Panc1 (cell line): ENCODE results near the gene SYT13. TPM values are rescaled to one million over a fixed set of nuclear protein-coding genes. Genes with fewer than 3 reads are reported as not detected.

Experiments
- ATAC-seq: fragments of 200-7000 bp; cut with Tn5 transposase; 2 replicates; pipeline ENCODE4 v1.9.1; 2020; ENCODE audit warnings: mild to moderate bottlenecking, moderate library complexity
- Bru-seq: library from RNA; stranded (reverse); fragments of 400-500 nt; gene quantifications from one replicate; lab custom pipeline; 2021; lab: Mats Ljungman, UMichigan
- BruChase-seq, 2 experiments: library from RNA; stranded (reverse); fragments of 400-500 nt; gene quantifications; one replicate each; lab custom pipeline; 2021; lab: Mats Ljungman, UMichigan
- BruUV-seq: library from RNA; stranded (reverse); fragments of 400-500 nt; replicated peaks from 2 replicates; lab custom pipeline; 2021; lab: Mats Ljungman, UMichigan
- CTCF ChIA-PET: fragments of 300-600 bp; sonication (Branson Sonifier 250); formaldehyde crosslinking; loops from one replicate; lab custom pipeline; 2022; ENCODE audit warnings: antibody characterized with exemption; lab: Charles Lee
- POLR2A ChIA-PET: fragments of 300-600 bp; sonication (Branson Sonifier 250); formaldehyde crosslinking; loops from one replicate; lab custom pipeline; 2022; ENCODE audit warnings: antibody characterized with exemption; lab: Charles Lee
- DNase-seq: peaks from one replicate; pipeline ENCODE4 v3.0.0-alpha.2; 2010; ENCODE audit warnings: low read depth, low spot score
- H3K27ac ChIP-seq: 2 replicates; pipeline ENCODE4 v1.5.1; 2011; ENCODE audit warnings: mild to moderate bottlenecking, low read length, inconsistent platforms
- H3K27me3 ChIP-seq: fragments of 200-500 bp; sonication (Bioruptor generic); 2 replicates; pipeline ENCODE4 v1.6.0; 2014; ENCODE audit warnings: low read length, inconsistent platforms; ENCODE audit not compliant: control insufficient read depth, insufficient read depth
- H3K36me3 ChIP-seq: fragments of 200-500 bp; sonication (Bioruptor generic); 2 replicates; pipeline ENCODE4 v1.5.1; 2014; ENCODE audit warnings: inconsistent platforms, mild to moderate bottlenecking, low read length, moderate library complexity; ENCODE audit not compliant: control insufficient read depth, insufficient read depth
- H3K4me1 ChIP-seq: 2 replicates; pipeline ENCODE4 v1.5.1; 2011; ENCODE audit warnings: inconsistent platforms, mild to moderate bottlenecking, low read length, moderate library complexity; ENCODE audit not compliant: control insufficient read depth, insufficient read depth
- H3K4me3 ChIP-seq, 2 experiments: 2 replicates each; pipeline ENCODE4 v1.5.1; 2011 to 2012; ENCODE audit warnings: low read depth in 2 of 2, low read length in 2 of 2, mild to moderate bottlenecking in 2 of 2, inconsistent platforms in 1 of 2, moderate library complexity in 1 of 2
- H3K9me3 ChIP-seq: fragments of 200-500 bp; sonication (Bioruptor generic); 2 replicates; pipeline ENCODE4 v1.5.1; 2014; ENCODE audit warnings: low read depth, mild to moderate bottlenecking, inconsistent platforms, low read length, moderate library complexity; ENCODE audit not compliant: control insufficient read depth, insufficient read depth
- CTCF ChIP-seq: fragments of 450-650 bp; IDR thresholded peaks from 2 replicates; pipeline ENCODE4 v1.5.1; 2017; ENCODE audit warnings: mild to moderate bottlenecking
- POLR2AphosphoS5 ChIP-seq: IDR thresholded peaks from 2 replicates; pipeline ENCODE4 v1.6.1; 2012; ENCODE audit warnings: mild to moderate bottlenecking, low read depth, low read length, moderate library complexity
- REST ChIP-seq, 2 experiments: IDR thresholded peaks; 2 replicates each; pipeline ENCODE4 v1.6.1; 2011 to 2012; ENCODE audit warnings: low read depth in 2 of 2, control low read depth in 1 of 2, low read length in 1 of 2, mild to moderate bottlenecking in 1 of 2, moderate library complexity in 1 of 2; ENCODE audit not compliant: insufficient read depth in 1 of 2
- SIN3A ChIP-seq: IDR thresholded peaks from 2 replicates; pipeline ENCODE4 v1.6.1; 2012; ENCODE audit warnings: low read depth, mild to moderate bottlenecking, low read length, moderate library complexity, borderline replicate concordance; ENCODE audit not compliant: insufficient read depth
- TCF7L2 ChIP-seq: IDR thresholded peaks from 2 replicates; pipeline ENCODE4 v1.6.1; 2011; ENCODE audit warnings: mild to moderate bottlenecking, low read depth, low read length, inconsistent platforms
- in situ Hi-C: cut with HindIII; loops from 2 replicates; pipeline ENCODE4 v1.10.0; 2016; ENCODE audit warnings: low sequenced_read_pairs, low pct_unique_long_range_greater_than_20kb
- intact Hi-C: fragments of 100-400 bp; cut with micrococcal nuclease; formaldehyde crosslinking; loops from one replicate; pipeline ENCODE4 v1.10.0; 2022; ENCODE audit not compliant: unreplicated experiment
- long read RNA-seq: library from polyadenylated mRNA; unstranded; transcript quantifications from one replicate; pipeline ENCODE4 v2.0.0, GENCODE V29; 2021; ENCODE audit not compliant: unreplicated experiment
- polyA plus RNA-seq: library from polyadenylated mRNA; unstranded; fragments of >200 nt; gene quantifications from one replicate; pipeline ENCODE4 v1.2.1, GENCODE V29; 2012; ENCODE audit warnings: missing spikeins; ENCODE audit not compliant: insufficient read length
- total RNA-seq: library from RNA; stranded (reverse); gene quantifications from one replicate; pipeline ENCODE4 v1.2.1, GENCODE V29; 2021; ENCODE audit not compliant: unreplicated experiment

The SYT13 gene
- 0.13 TPM for total RNA-seq
- not detected for polyA plus RNA-seq
- Bru-seq, nascent RNA = percentile 2 among the genes with signal in this experiment
- BruChase-seq, experiment 1, labeled RNA remaining after a 2-hour chase = not detected
- BruChase-seq, experiment 2, labeled RNA remaining after a 6-hour chase = percentile 2 among the genes with signal in this experiment
- long read RNA-seq = 0 reads

- CTCF ChIA-PET = no interaction called here
- no peak for DNase-seq
- peaks cover 2% of the 10 kb centered on the region; the same call in 1 of the 2 replicates for H3K36me3 ChIP-seq
- in situ Hi-C loops = no loop called here
- TF ChIP-seq SIN3A (no peak), CTCF (no peak), REST (IDR thresholded peaks at IDR 0.05; ENCODE audit: insufficient read depth in 1 of 2, low read depth in 2 of 2, low read length in 1 of 2) (no peak), POLR2AphosphoS5 (no peak), TCF7L2 (no peak)
- ATAC-seq = peak; percentile 71
- H3K9me3 ChIP-seq = no peaks in the 10 kb centered on the region
- POLR2A ChIA-PET = no interaction called here
- no peak within 1 kb of the TSS for H3K27ac ChIP-seq
- no peak within 1 kb of the TSS for H3K4me3 ChIP-seq
- intact Hi-C loops = no loop called here
- no peaks in the 10 kb centered on the region for H3K4me1 ChIP-seq
- H3K27me3 ChIP-seq = peaks cover 43% of the 10 kb centered on the region
- no TSS peak for BruUV-seq
Observed at GRCh38 chr11:45285930-45286632, at the start of gene SYT13. TSS of gene SYT13 (minus strand) at chr11:45286341. CDS start at chr11:45286207, 134 bp downstream.

- no TSS peak for BruUV-seq
- no peak overlapping the region for H3K27ac ChIP-seq
- no peak for ATAC-seq
- TF ChIP-seq CTCF (no peak), SIN3A (no peak), REST (IDR thresholded peaks at IDR 0.05; ENCODE audit: insufficient read depth in 1 of 2, low read depth in 2 of 2, low read length in 1 of 2) (no peak), POLR2AphosphoS5 (no peak), TCF7L2 (no peak)
- H3K27me3 ChIP-seq = peaks cover 8% of the 10 kb centered on the region
- ChIA-PET CTCF (interaction anchor here (0.7 to 0.8 kb wide), 2 partner anchors 23 to 93 kb away, joined by 4 to 5 read pairs; no protein-coding TSS in a partner anchor), POLR2A (no interaction called here)
- intact Hi-C loops = loop anchor here (10.0 kb wide), 1 partner anchor 401 kb away; no protein-coding TSS in a partner anchor
- H3K4me1 ChIP-seq = peaks cover 3% of the 10 kb centered on the region; the same call in 1 of the 2 replicates
- H3K36me3 ChIP-seq = no peaks in the 10 kb centered on the region
- no peak for DNase-seq
- H3K9me3 ChIP-seq = no peaks in the 10 kb centered on the region
- no peak overlapping the region for H3K4me3 ChIP-seq
- in situ Hi-C loops = loop anchor here (25.0 kb wide), 1 partner anchor 223 kb away; no protein-coding TSS in a partner anchor
Observed at GRCh38 chr11:45335434-45335833, 49.3 kb upstream of the SYT13 start.
